ENCODE data around the gene RBPJ. TPM values are rescaled to one million over a fixed set of nuclear protein-coding genes. Genes with fewer than 3 reads are reported as not detected.

Gene RBPJ
- total RNA-seq, 1 donor from 2014 or later, result 51.4 TPM

- no peaks in the 10 kb centered on the region for H3K27me3 Mint-ChIP-seq
- POLR2A ChIA-PET, result no interaction called here
- no peak for TF ChIP-seq CTCF (IDR thresholded peaks at IDR 0.05)
- H3K9me3 Mint-ChIP-seq, result no peaks in the 10 kb centered on the region
- H3K4me3 Mint-ChIP-seq, result no peak overlapping the region
- ATAC-seq (ENCODE audit: low read depth) (no peak), DNase-seq (no peak)
- H3K4me1 Mint-ChIP-seq, result no peaks in the 10 kb centered on the region
- H3K27ac Mint-ChIP-seq, result no peak overlapping the region
- H3K36me3 Mint-ChIP-seq (ENCODE audit: low read depth), result no peaks in the 10 kb centered on the region
- intact Hi-C loops (cut with micrococcal nuclease), result no loop called here
- CTCF ChIA-PET, result no interaction called here
Observed at GRCh38 chr4:26475716-26476115, 154.9 kb downstream of the RBPJ start.

GRCh38 chr4:26476545-26476944 lies 155.7 kb downstream of the RBPJ start:
- TF ChIP-seq CTCF (IDR thresholded peaks at IDR 0.05), result no peak
- no peak overlapping the region for H3K27ac Mint-ChIP-seq
- H3K9me3 Mint-ChIP-seq, result no peaks in the 10 kb centered on the region
- H3K27me3 Mint-ChIP-seq, result no peaks in the 10 kb centered on the region
- no peaks in the 10 kb centered on the region for H3K36me3 Mint-ChIP-seq (ENCODE audit: low read depth)
- H3K4me1 Mint-ChIP-seq, result no peaks in the 10 kb centered on the region
- H3K4me3 Mint-ChIP-seq, result no peak overlapping the region
- DNase-seq, result no peak
- POLR2A ChIA-PET, result no interaction called here
- CTCF ChIA-PET, result no interaction called here
- ATAC-seq (ENCODE audit: low read depth), result no peak
- intact Hi-C loops (cut with micrococcal nuclease), result no loop called here

- Mint-ChIP-seq H3K36me3 (ENCODE audit: low read depth) (no peaks in the 10 kb centered on the region), H3K4me3 (no peak overlapping the region), H3K27ac (no peak overlapping the region), H3K4me1 (no peaks in the 10 kb centered on the region), H3K27me3 (no peaks in the 10 kb centered on the region), H3K9me3 (no peaks in the 10 kb centered on the region)
- no peak for DNase-seq
- no peak for ATAC-seq (ENCODE audit: low read depth)
- intact Hi-C loops (cut with micrococcal nuclease), result no loop called here
- ChIA-PET POLR2A (no interaction called here), CTCF (no interaction called here)
- no peak for TF ChIP-seq CTCF (IDR thresholded peaks at IDR 0.05)
Observed at GRCh38 chr4:26478330-26478729, 157.5 kb downstream of the RBPJ start.

GRCh38 chr4:26482508-26483462 lies 162.0 kb downstream of the RBPJ start:
- H3K27me3 Mint-ChIP-seq, result no peaks in the 10 kb centered on the region
- POLR2A ChIA-PET, result no interaction called here
- TF ChIP-seq CTCF (IDR thresholded peaks at IDR 0.05), result no peak
- intact Hi-C loops (cut with micrococcal nuclease), result no loop called here
- H3K4me3 Mint-ChIP-seq, result no peak overlapping the region
- no peaks in the 10 kb centered on the region for H3K9me3 Mint-ChIP-seq
- no peak overlapping the region for H3K27ac Mint-ChIP-seq
- CTCF ChIA-PET, result no interaction called here
- no peaks in the 10 kb centered on the region for H3K36me3 Mint-ChIP-seq (ENCODE audit: low read depth)
- no peaks in the 10 kb centered on the region for H3K4me1 Mint-ChIP-seq
- ATAC-seq (ENCODE audit: low read depth) (no peak), DNase-seq (no peak)

GRCh38 chr4:26484032-26484515 lies 163.3 kb downstream of the RBPJ start:
- Mint-ChIP-seq H3K27ac (no peak overlapping the region), H3K4me1 (no peaks in the 10 kb centered on the region), H3K36me3 (ENCODE audit: low read depth) (no peaks in the 10 kb centered on the region), H3K27me3 (peaks cover 5% of the 10 kb centered on the region), H3K4me3 (no peak overlapping the region), H3K9me3 (no peaks in the 10 kb centered on the region)
- no peak for TF ChIP-seq CTCF (IDR thresholded peaks at IDR 0.05)
- CTCF ChIA-PET, result no interaction called here
- no peak for DNase-seq
- no peak for ATAC-seq (ENCODE audit: low read depth)
- POLR2A ChIA-PET, result no interaction called here
- intact Hi-C loops (cut with micrococcal nuclease), result no loop called here
